Keratinocyte (primary cell): Measurements from ENCODE around the gene CHD9. TPM values are rescaled to one million over a fixed set of nuclear protein-coding genes. Genes with fewer than 3 reads are reported as not detected.
A peak's percentile ranks its signal among the peaks of the same experiment; 100 is the strongest.

Experiments used
- DNase-seq: peaks from one replicate; pipeline ENCODE4 v3.0.0-alpha.2; 2011; ENCODE audit warnings: low read depth, missing footprints, low spot score
- FAIRE-seq: peaks from 2 replicates; lab custom pipeline; 2011; peaks lifted over from hg19 to GRCh38; lab: Jason Lieb, UNC
- H2AFZ ChIP-seq: 2 replicates; pipeline ENCODE4 v1.6.0; 2012; ENCODE audit warnings: low read length, control low read depth, inconsistent platforms; ENCODE audit not compliant: control insufficient read depth
- H3K27ac ChIP-seq: 2 replicates; pipeline ENCODE4 v1.5.1; 2011; ENCODE audit warnings: low read length; ENCODE audit not compliant: control insufficient read depth, insufficient read depth
- H3K27me3 ChIP-seq: 3 replicates; pipeline ENCODE4 v1.6.0; 2011; ENCODE audit warnings: low read length; ENCODE audit not compliant: control insufficient read depth, insufficient read depth; ENCODE audit errors: extremely low read depth
- H3K36me3 ChIP-seq, 2 experiments: 2 replicates in 1 of 2; 3 replicates in 1 of 2; pipeline ENCODE4 v1.5.1; 2011; ENCODE audit warnings: low read length in 2 of 2, mild to moderate bottlenecking in 1 of 2; ENCODE audit not compliant: control insufficient read depth in 2 of 2, insufficient read depth in 2 of 2; ENCODE audit errors: extremely low read depth in 1 of 2
- H3K4me1 ChIP-seq: 3 replicates; pipeline ENCODE4 v1.5.1; 2011; ENCODE audit warnings: low read length; ENCODE audit not compliant: control insufficient read depth, insufficient read depth; ENCODE audit errors: extremely low read depth
- H3K4me2 ChIP-seq: 3 replicates; pipeline ENCODE4 v1.6.0; 2011; ENCODE audit warnings: low read depth, low read length; ENCODE audit not compliant: control insufficient read depth, insufficient read depth; ENCODE audit errors: extremely low read depth
- H3K4me3 ChIP-seq, 3 experiments: fragments of 200-600 bp in 1 of 3; sonication (generic) in 1 of 3; 2 replicates in 2 of 3; 3 replicates in 1 of 3; pipeline ENCODE4 v1.5.1; 2011 to 2016; ENCODE audit warnings: low read length in 3 of 3, mild to moderate bottlenecking in 3 of 3, control low read depth in 2 of 3, inconsistent platforms in 1 of 3, low read depth in 1 of 3, mixed read lengths in 1 of 3, mixed run types in 1 of 3, moderate library complexity in 1 of 3; ENCODE audit not compliant: control insufficient read depth in 2 of 3, insufficient read depth in 2 of 3; ENCODE audit errors: extremely low read depth in 1 of 3
- H3K79me2 ChIP-seq: 2 replicates; pipeline ENCODE4 v1.6.0; 2012; ENCODE audit warnings: low read length; ENCODE audit not compliant: control insufficient read depth, insufficient read depth
- H3K9ac ChIP-seq: 3 replicates; pipeline ENCODE4 v1.6.0; 2011; ENCODE audit warnings: low read length; ENCODE audit not compliant: control insufficient read depth, insufficient read depth; ENCODE audit errors: extremely low read depth
- H3K9me1 ChIP-seq: 3 replicates; pipeline ENCODE4 v1.6.0; 2011; ENCODE audit warnings: low read length; ENCODE audit not compliant: control insufficient read depth, insufficient read depth; ENCODE audit errors: extremely low read depth
- H3K9me3 ChIP-seq: 2 replicates; pipeline ENCODE4 v1.5.1; 2012; ENCODE audit warnings: low read depth, low read length; ENCODE audit not compliant: control insufficient read depth
- H4K20me1 ChIP-seq: 3 replicates; pipeline ENCODE4 v1.6.0; 2011; ENCODE audit warnings: low read length; ENCODE audit not compliant: control insufficient read depth, insufficient read depth; ENCODE audit errors: extremely low read depth
- EZH2 ChIP-seq: IDR thresholded peaks from one replicate; pipeline ENCODE4 v1.6.1; 2012; ENCODE audit warnings: inconsistent platforms, mild to moderate bottlenecking, low read length, moderate library complexity
- dilution Hi-C: fragments of 300-500 bp; cut with MboI; formaldehyde crosslinking; loops from one replicate; pipeline ENCODE4 v1.7.0; 2020; ENCODE audit warnings: low sequenced_read_pairs; ENCODE audit not compliant: extremely low pct_ligation_motif_present
- polyA plus RNA-seq, 5 experiments: library from polyadenylated mRNA; depleted of rRNA in 3 of 5; stranded (reverse) in 3 of 5; stranded (forward) in 1 of 5; unstranded in 1 of 5; fragments of >200 nt; gene quantifications; 1 replicate in 1 of 5; 2 replicates in 3 of 5; 3 replicates in 1 of 5; pipeline versions ENCODE4 v1.2.1 to v1.2.3, GENCODE V29; 2011 to 2012; ENCODE audit warnings: missing spikeins in 2 of 5, low read depth in 1 of 5, low replicate concordance in 1 of 5
- TF ChIP-seq, protein P1 (sequence below), 3 experiments: IDR thresholded peaks in 1 of 3; conservative IDR thresholded peaks in 1 of 3; optimal IDR thresholded peaks in 1 of 3; 2 replicates in 2 of 3; 3 replicates in 1 of 3; pipeline versions ENCODE3 to v1.5.1; 2011; ENCODE audit warnings: low read length in 3 of 3, mild to moderate bottlenecking in 3 of 3, moderate library complexity in 2 of 3, control low read depth in 1 of 3, inconsistent platforms in 1 of 3; ENCODE audit not compliant: insufficient read depth in 2 of 3; ENCODE audit errors: extremely low read depth in 1 of 3

The CHD9 gene
- polyA plus RNA-seq, 1 donor (not counting 4 experiments of a cell fraction or from before 2014, with no cell fraction given), result 32.8 TPM

- Histone ChIP-seq H3K36me3 (no peaks in the 10 kb centered on the region), H3K9me1 (no peaks in the 10 kb centered on the region), H3K27ac (peak overlapping the region; percentile 66), H3K9me3 (no peaks in the 10 kb centered on the region), H3K9ac (no peak overlapping the region), H3K4me1 (peaks cover 72% of the 10 kb centered on the region), H3K4me2 (no peak overlapping the region), H2AFZ (no peak overlapping the region), H4K20me1 (no peaks in the 10 kb centered on the region), H3K79me2 (peaks cover 13% of the 10 kb centered on the region), H3K4me3 (no peak overlapping the region), H3K27me3 (no peaks in the 10 kb centered on the region)
- dilution Hi-C loops, result no loop called here
- no peak for FAIRE-seq
- no peak for DNase-seq
- no peak for TF ChIP-seq EZH2
- TF ChIP-seq, protein P1, sequence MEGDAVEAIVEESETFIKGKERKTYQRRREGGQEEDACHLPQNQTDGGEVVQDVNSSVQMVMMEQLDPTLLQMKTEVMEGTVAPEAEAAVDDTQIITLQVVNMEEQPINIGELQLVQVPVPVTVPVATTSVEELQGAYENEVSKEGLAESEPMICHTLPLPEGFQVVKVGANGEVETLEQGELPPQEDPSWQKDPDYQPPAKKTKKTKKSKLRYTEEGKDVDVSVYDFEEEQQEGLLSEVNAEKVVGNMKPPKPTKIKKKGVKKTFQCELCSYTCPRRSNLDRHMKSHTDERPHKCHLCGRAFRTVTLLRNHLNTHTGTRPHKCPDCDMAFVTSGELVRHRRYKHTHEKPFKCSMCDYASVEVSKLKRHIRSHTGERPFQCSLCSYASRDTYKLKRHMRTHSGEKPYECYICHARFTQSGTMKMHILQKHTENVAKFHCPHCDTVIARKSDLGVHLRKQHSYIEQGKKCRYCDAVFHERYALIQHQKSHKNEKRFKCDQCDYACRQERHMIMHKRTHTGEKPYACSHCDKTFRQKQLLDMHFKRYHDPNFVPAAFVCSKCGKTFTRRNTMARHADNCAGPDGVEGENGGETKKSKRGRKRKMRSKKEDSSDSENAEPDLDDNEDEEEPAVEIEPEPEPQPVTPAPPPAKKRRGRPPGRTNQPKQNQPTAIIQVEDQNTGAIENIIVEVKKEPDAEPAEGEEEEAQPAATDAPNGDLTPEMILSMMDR (optimal IDR thresholded peaks at IDR 0.05 in 1 of 3, IDR thresholded peaks at IDR 0.05 in 1 of 3, conservative IDR thresholded peaks at IDR 0.05 in 1 of 3; ENCODE audit: extremely low read depth in 1 of 3, insufficient read depth in 2 of 3, low read length in 3 of 3), result no peak
Measured at GRCh38 chr16:53081686-53082407, 27.1 kb downstream of the CHD9 start.

DNA sequence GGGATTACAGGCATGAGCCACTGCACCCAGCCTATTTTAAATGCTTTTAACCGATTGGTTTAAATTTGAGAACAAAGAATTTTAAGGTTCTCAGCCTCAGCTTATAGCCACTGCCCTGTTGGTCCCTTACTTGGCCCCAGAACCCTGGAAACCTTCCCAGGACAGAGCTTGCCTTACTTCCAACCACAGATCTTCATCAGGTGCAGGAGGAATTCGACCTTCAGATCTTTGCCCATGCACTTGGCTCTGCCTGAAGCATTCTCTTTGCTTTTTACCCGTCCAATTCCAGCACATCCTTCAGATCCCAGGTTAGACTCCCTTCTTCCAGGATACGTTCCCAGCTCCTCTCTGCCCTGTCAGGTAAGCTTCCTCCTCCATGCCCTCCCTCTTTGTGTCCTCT is 27.7 kb downstream of the CHD9 start:
- no peak overlapping the region for H3K4me3 ChIP-seq
- no peak overlapping the region for H2AFZ ChIP-seq
- H3K79me2 ChIP-seq, result peaks cover 13% of the 10 kb centered on the region
- FAIRE-seq (no peak), DNase-seq (no peak)
- no peaks in the 10 kb centered on the region for H3K36me3 ChIP-seq
- H4K20me1 ChIP-seq, result no peaks in the 10 kb centered on the region
- dilution Hi-C loops, result no loop called here
- no peaks in the 10 kb centered on the region for H3K27me3 ChIP-seq
- H3K9me3 ChIP-seq, result no peaks in the 10 kb centered on the region
- peak overlapping the region; percentile 42 for H3K4me2 ChIP-seq
- TF ChIP-seq EZH2, result no peak
- TF ChIP-seq, protein P1 (optimal IDR thresholded peaks at IDR 0.05 in 1 of 3, IDR thresholded peaks at IDR 0.05 in 1 of 3, conservative IDR thresholded peaks at IDR 0.05 in 1 of 3; ENCODE audit: extremely low read depth in 1 of 3, insufficient read depth in 2 of 3, low read length in 3 of 3), result no peak
- no peaks in the 10 kb centered on the region for H3K9me1 ChIP-seq
- H3K27ac ChIP-seq, result peak overlapping the region; percentile 66
- peaks cover 75% of the 10 kb centered on the region for H3K4me1 ChIP-seq
- no peak overlapping the region for H3K9ac ChIP-seq
